ENCODE measurements around the gene MDM2. TPM values are rescaled to one million over a fixed set of nuclear protein-coding genes. Genes with fewer than 3 reads are reported as not detected.

Gene MDM2
- total and polyA plus RNA-seq, 2 donors (not counting 3 experiments of a cell fraction or from before 2014, with no cell fraction given): 16.7 to 270 TPM

DNA sequence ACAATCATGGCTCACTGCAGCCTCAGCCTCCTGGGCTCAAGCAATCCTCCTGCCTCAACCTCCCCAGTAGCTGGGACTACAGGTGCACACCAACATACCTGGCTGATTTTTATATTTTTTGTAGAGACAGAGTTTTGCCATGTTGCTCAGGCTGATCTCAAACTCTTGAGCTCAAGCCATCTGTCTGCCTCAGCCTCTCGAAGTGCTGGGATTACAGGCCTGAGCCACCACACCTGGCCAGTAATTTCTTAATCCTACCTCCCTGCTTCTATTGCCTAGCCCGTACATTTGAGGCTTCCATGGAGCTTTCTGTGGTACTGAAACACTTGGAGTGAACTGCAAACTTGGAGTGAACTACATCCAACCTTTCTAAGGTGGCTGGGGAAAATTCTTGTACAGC, 41.3 kb upstream of the MDM2 start:
- TF ChIP-seq FOS (IDR thresholded peaks at IDR 0.05; ENCODE audit: borderline replicate concordance, insufficient read depth, low read length): no peak
- TF ChIP-seq EZH2 (IDR thresholded peaks at IDR 0.05; ENCODE audit: borderline replicate concordance, low read depth, low read length, severe bottlenecking): no peak
- no peak for TF ChIP-seq POLR2A (IDR thresholded peaks at IDR 0.05; ENCODE audit: low read depth, low read length)
- TF ChIP-seq GATA2 (IDR thresholded peaks at IDR 0.05; ENCODE audit: insufficient read depth, insufficient read length, low read depth, low read length): no peak
- H3K9me3 ChIP-seq (replicated peaks; ENCODE audit: control insufficient read depth, insufficient read depth, low read length): no peaks in the 10 kb centered on the region
- dilution Hi-C loops (cut with MboI; ENCODE audit: extremely low pct_ligation_motif_present, low sequenced_read_pairs): no loop called here
- FAIRE-seq: no peak
- CTCF ChIA-PET: no interaction called here
- no peaks in the 10 kb centered on the region for H3K79me2 ChIP-seq (ENCODE audit: control insufficient read depth, insufficient read depth, low read length)
- H3K4me3 ChIP-seq (replicated peaks in 1 of 3; ENCODE audit: insufficient read depth in 1 of 3, low read depth in 1 of 3, low read length in 3 of 3): no peak overlapping the region
- H3K27ac ChIP-seq (ENCODE audit: insufficient read depth, low read depth, low read length): no peak overlapping the region
- H3K9ac ChIP-seq (replicated peaks; ENCODE audit: extremely low read depth, insufficient read depth, low read length): no peak overlapping the region
- H2AFZ ChIP-seq (ENCODE audit: low read depth, low read length): no peak overlapping the region
- no peaks in the 10 kb centered on the region for H3K9me1 ChIP-seq (replicated peaks; ENCODE audit: control insufficient read depth, extremely low read depth, insufficient read depth, low read length)
- POLR2A ChIA-PET: no interaction called here
- no TSS peak for BruUV-seq (replicated peaks)
- no peaks in the 10 kb centered on the region for H3K36me3 ChIP-seq (ENCODE audit: control insufficient read depth in 2 of 2, extremely low read depth in 1 of 2, insufficient read depth in 2 of 2, low read length in 2 of 2)
- no peaks in the 10 kb centered on the region for H3K4me1 ChIP-seq (ENCODE audit: control insufficient read depth, extremely low read depth, insufficient read depth, low read length)
- H4K20me1 ChIP-seq (replicated peaks; ENCODE audit: control insufficient read depth, extremely low read depth, insufficient read depth, low read length): no peaks in the 10 kb centered on the region
- no peak overlapping the region for H3K4me2 ChIP-seq (ENCODE audit: insufficient read depth, low read length)
- H3K27me3 ChIP-seq (ENCODE audit: control insufficient read depth in 2 of 2, insufficient read depth in 2 of 2, low read length in 2 of 2): no peaks in the 10 kb centered on the region
- intact Hi-C loops (cut with micrococcal nuclease): no loop called here
- no peak for DNase-seq (ENCODE audit: low read depth, low spot score)

DNA sequence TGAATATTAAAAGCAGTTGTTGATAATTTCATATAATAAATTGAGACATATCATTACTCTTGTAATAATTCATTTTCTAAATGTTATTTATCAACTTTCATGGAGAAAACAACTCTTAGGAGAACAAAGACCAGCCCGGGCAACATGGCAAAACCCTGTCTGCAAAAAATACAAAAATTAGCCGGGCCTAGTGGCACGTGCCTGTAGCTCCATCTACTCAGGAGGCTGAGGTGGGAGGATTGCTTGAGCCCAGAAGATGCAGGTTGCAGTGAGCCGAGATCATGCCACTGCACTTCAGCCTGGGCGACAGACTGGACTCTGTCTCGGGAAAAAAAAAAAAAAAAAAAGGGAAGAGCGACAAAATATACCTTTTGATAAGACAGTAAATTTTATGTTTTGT, 40.8 kb upstream of the MDM2 start:
- Histone ChIP-seq H3K36me3 (ENCODE audit: control insufficient read depth in 2 of 2, extremely low read depth in 1 of 2, insufficient read depth in 2 of 2, low read length in 2 of 2) (no peaks in the 10 kb centered on the region), H3K9ac (replicated peaks; ENCODE audit: extremely low read depth, insufficient read depth, low read length) (no peak overlapping the region), H3K79me2 (ENCODE audit: control insufficient read depth, insufficient read depth, low read length) (no peaks in the 10 kb centered on the region), H4K20me1 (replicated peaks; ENCODE audit: control insufficient read depth, extremely low read depth, insufficient read depth, low read length) (no peaks in the 10 kb centered on the region), H3K4me1 (ENCODE audit: control insufficient read depth, extremely low read depth, insufficient read depth, low read length) (peaks cover 2% of the 10 kb centered on the region), H3K4me3 (replicated peaks in 1 of 3; ENCODE audit: insufficient read depth in 1 of 3, low read depth in 1 of 3, low read length in 3 of 3) (no peak overlapping the region), H3K27ac (ENCODE audit: insufficient read depth, low read depth, low read length) (no peak overlapping the region), H3K27me3 (ENCODE audit: control insufficient read depth in 2 of 2, insufficient read depth in 2 of 2, low read length in 2 of 2) (no peaks in the 10 kb centered on the region), H3K4me2 (ENCODE audit: insufficient read depth, low read length) (no peak overlapping the region), H3K9me1 (replicated peaks; ENCODE audit: control insufficient read depth, extremely low read depth, insufficient read depth, low read length) (no peaks in the 10 kb centered on the region), H2AFZ (ENCODE audit: low read depth, low read length) (no peak overlapping the region), H3K9me3 (replicated peaks; ENCODE audit: control insufficient read depth, insufficient read depth, low read length) (no peaks in the 10 kb centered on the region)
- dilution Hi-C loops (cut with MboI; ENCODE audit: extremely low pct_ligation_motif_present, low sequenced_read_pairs) (no loop called here), intact Hi-C loops (cut with micrococcal nuclease) (no loop called here)
- no TSS peak for BruUV-seq (replicated peaks)
- ChIA-PET POLR2A (no interaction called here), CTCF (no interaction called here)
- TF ChIP-seq JUN (IDR thresholded peaks at IDR 0.05; ENCODE audit: borderline replicate concordance, insufficient read depth, insufficient read length, low read depth): no peak
- no peak for DNase-seq (ENCODE audit: low read depth, low spot score)
- FAIRE-seq: no peak
